Amniotic epithelial cell (primary cell): ENCODE results near the gene NEUROD6.

Source experiments
- DNase-seq: peaks from one replicate; pipeline ENCODE4 v3.0.0-alpha.2; 2010; ENCODE audit warnings: low read depth

Gene NEUROD6

DNA sequence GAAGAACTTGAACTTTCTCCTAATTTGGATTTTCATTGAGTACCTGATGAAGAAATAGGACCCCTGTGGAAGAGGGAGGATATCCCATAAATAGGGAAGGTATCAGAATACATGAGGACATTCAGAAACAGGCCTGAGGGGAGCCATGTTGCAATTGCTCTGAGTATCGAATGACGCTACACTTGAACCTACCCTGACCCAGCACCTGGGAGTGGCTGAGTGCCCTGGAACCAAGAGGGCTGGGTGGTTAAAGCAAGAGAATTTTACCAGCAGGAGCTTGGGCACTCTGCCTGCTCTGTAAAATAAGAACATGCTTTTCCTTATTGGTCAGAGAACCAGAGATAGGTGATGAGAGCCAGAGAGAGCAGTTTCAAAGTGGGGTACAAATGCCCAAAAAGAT, 7.2 kb downstream of the NEUROD6 start:
- DNase-seq: no peak

DNA sequence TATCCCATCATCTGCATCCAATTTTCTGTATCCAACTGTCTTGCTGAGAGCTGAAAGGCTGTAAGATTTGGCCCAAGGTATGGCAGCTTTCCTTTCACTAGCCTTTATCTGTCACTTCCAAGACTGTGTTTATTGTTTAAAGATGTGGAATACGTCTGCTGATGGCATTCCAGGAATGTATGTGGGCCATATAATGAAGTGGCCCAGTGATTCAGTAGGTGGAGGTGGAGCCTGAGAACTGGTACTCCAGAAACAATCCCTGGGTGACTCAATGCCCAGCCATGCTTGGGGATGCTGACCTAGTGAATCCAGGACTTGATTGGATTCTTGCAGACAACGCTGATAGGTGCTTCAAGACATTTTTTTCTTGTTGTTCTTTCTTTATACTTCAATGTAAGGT, 13.5 kb downstream of the NEUROD6 start:
- DNase-seq: no peak

DNA sequence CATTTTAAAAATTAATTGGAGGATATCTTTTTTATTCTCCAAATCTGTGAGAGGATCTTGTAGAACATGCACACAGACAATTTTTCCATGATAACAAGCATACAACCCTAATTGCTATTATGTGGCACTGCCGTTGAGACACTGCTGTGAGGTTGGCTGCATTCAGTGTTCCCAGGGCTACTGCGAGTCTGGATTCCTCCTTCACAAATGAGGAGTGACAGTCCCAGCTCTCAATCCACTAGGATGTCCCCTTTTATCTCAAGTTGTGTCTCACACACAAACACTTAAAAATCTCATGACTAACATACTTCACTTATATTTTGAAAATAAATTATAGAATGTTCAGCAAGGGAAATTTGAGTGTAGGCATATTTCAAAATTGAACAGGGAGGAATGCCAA, 14.1 kb downstream of the NEUROD6 start:
- DNase-seq: no peak

DNA sequence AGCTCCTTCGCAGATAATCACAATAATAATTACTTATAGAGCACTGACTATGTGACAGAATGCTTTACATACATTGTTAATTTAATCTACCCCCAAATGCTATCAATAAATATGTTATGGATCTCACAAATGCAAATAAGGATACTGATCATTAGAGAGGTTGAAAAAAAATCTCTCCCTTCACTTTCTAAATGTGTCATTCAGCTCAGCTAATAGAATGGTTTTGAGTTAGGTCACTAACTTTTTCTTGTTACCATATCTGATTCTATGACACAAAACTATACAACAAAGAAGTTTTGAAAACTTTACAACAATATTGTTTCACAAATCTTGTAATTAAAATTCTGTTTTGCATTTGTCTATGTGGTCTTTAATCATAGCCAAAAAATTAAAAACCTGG, 17.4 kb downstream of the NEUROD6 start:
- no peak for DNase-seq

DNA sequence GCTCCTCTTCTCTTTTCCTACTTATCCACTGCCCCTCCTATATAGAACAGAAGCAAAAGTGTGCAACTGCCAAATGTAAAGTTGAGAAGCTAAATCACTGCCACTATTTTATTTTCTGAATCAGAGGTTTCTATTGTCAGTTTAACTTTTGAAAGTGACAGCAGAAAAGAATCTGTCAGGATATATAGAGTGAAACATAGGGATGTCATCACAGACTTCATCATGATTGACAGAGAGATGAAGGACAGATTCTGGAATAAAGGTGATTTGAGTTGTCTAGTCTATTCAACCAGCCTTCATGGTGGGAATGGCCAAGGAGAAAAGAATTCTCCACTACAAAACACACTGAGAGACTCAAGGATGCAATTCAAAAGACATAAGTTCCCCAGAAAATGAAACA, 19.9 kb downstream of the NEUROD6 start:
- DNase-seq: no peak

DNA sequence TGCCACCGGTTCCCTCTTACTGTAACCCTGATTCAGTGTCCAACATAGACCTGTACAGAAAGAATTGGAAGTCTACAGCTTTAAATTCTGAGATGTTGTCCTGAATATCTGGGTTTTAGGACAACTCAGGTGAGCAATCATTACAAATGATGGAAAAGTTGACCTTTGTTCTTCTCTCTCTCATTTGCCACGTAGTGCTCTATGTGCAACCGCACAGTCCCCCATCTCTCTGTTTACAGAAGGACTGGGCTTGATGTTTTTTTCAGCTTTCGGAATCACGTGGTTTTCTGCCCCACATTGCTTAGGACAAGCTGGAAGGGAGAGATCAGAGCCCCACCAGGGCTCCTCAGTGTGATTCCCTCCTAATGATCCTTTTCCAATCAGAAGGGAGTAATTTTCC, 22.2 kb downstream of the NEUROD6 start:
- DNase-seq: no peak

DNA sequence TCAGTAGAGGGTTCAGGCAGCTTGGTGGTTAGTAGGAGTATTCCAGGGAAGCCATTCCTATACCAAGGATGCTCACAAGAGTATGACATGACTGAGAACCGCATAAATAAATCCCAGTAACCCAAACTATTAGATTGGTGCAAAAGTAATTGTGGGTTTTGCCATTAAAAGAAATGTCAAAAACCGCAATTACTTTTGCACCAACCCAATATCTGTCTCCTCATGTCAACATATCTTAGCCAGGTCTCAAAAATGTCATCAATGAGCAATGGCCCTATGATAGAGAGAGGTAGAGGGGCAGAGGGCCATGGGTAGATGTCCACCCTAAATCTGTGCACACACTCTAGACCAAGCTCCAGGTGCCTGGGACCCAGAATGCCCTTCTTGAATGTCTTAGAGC, 23.6 kb downstream of the NEUROD6 start:
- DNase-seq: no peak

DNA sequence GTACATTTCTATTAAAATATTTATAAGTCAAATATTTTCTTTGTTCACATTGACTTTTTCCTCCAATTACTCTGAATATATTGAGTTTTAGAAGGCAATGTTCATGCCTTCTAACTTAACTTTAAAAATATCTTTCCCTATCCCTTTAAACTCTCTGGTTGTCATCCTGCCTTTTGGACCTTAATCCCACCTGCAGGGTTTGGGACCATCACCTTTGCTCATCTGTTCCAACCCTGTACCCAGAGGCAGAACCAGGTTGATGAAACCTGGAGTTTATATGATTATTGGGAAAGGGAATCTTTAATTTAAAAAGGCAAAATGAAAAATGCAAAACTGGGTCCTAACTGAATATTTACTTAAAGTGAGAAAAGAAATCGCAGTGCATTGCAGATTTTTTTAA, 24.8 kb downstream of the NEUROD6 start:
- DNase-seq: no peak

DNA sequence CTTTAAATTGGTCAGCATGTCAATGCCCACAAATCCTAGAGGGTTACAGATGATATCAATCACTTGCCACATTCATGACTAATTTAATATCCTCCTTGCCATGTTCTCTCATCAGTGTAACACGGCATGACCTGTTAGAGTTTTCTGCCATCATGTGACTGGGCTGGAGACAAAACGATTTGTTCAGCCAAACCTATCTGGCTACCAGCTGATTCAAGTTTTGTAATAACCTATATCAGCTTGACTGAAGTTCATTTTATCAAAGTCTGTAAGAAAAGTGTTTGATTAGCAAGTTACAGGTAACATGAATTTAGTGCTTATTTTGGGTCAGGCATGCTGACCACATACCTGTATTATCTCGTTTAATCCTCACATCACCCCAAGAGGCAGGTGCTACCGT, 25.7 kb downstream of the NEUROD6 start:
- no peak for DNase-seq

DNA sequence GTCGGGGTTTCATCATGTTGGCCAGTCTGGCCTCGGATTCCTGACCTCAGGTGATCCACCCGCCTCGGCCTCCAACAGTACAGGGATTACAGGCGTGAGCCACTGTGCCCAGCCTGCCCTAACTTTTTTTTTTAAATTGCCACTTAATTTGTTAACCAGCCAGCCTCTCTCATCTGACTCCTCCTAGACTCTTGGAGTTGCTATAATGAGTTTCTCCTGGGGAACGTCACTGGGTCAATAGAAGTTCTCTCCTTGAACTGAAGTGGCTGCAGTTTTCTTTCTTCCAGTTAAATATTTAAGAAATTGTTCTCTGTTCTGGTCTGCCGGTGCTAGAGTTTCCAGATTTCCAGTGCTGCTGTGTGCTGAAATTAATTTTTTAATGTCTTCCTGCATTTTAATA, 27.6 kb downstream of the NEUROD6 start:
- no peak for DNase-seq

DNA sequence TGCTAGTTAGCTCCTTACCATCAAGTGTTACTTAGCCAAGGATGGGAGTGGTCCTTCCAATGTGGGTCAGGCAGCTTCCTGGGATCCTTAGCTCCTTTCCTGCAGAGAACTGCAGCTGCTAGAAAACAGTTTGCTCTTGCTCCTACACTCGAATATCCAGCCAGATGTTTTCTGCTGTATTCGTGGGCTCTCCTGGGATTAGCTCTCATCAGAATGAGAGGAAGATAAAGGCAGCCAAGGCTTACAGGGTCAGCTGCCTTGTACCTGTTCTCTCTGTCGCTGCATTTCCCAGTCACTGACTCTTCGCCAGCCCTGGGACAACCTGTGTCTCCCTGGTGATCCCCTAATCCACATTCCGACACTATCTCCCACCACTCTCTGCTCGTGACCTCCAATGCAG, 29.0 kb downstream of the NEUROD6 start:
- DNase-seq: no peak

DNA sequence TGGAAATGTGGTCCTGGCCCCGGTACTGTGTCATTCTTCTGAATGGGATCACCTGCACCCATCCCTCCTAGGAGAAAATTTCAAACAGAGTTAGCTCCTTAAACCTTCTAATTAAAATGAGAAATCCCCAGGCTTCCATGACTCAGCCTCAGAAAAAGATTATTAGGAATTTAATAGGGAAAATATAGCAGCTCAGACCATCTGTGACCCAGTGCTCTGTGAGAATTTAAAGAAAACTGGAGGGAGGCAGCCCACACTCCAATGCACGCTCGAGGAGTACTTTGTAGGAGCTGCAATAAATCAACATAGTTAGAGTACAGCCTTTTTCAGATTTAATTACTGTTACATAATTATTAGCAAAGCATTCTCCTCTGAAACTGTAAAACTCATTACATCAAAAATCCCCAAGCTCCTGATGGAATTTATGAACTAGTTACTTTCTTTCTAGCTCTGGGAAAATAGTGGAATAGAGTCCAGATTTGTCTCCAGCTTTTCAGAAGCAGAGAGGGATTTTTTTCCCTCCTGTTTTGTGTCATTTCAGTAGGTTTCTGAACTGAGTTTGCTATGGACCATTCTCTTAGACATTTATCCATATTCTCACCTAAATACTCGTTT, 30.1 kb downstream of the NEUROD6 start:
- DNase-seq: no peak

DNA sequence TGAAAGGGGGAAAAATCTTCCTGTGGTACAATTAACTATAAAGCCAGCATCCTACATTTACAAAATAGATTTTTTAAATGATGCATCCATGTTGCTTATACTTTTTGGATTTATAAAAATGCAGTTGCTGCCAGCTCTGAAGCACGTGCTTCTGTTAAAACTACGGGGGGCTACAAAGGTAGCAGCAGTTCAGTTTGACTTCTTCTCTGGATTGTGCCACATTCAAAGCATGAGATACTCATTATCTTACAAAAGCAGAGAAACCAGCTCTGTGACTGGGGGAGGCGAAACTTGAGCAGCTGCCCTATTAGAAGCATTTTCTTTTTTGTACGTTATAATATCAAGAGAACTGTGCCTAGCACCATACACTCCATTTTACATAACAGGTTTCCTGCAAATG, 31.1 kb downstream of the NEUROD6 start:
- DNase-seq: no peak

DNA sequence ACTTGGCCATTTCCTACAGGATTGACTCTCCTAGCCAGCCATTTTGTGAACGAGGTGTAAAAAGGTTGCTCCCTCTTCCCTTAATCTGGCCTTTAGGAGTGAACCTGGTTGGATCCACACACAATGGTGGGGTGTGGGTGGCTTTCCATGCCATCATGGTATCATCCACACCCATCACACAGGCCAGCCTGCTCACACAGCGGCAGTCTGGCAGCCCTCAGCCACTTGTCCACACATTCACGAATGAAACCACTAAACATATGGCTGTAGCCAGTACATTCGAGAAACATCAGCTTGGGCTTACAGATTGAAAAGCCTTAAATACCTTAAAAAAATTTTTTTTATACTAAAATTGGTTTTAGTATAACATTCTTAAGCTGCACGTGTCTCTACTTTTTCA, 31.9 kb downstream of the NEUROD6 start:
- DNase-seq: no peak

DNA sequence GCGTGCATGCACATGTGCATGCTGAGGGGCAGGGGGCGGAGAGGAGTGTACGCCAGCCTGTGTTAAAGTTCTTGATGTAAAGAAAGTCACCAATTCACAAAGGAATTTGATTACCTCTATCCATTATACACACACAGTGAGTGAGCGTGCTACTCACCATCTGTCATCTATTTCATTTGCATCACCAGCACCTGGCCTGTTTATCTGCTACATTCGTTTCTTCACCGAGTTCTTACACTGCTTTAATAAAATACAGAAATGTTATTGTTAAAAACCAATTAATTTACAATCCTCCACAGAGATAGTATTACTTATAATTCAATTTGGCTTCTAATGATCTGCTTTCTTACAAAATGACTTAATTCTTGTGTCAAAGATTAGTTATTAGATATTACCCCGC, 32.6 kb downstream of the NEUROD6 start:
- no peak for DNase-seq

DNA sequence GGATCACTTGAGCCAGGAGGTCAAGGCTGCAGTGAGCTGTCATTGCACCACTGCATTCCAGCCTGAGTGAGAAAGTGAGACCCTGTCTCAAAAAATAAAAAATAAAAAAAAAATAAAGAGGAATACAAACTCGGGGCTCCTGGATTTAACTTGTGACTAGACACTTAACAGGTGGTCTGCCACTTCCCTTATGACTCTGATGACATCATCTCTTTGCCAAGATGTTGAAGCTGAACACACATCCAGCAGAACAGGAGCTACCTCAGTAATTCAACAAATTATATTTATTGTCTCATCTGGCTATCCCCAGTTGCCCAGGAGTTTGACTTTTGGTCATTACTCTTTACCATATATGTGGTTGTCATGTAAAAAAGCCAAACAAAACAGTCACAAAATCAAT, 35.3 kb downstream of the NEUROD6 start:
- DNase-seq: no peak

DNA sequence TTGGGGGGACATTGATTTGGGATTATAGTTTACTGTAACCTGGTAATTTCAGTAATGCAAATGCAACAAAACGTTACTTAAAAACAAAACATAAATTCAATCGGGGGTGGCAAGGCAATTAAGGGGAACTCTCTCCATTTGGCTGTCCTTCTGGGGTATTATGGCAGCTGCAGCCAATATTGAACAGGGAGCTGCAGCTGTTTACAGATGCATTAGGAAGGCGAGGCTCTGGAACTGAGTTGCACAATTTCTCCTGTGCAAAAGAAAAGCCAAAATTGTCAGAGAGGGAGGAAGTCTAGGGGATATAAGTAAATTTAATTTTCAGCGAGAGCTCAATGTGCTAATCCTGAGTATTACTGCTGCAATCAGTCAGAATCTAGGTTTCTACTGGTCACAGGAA, 36.1 kb downstream of the NEUROD6 start:
- no peak for DNase-seq

DNA sequence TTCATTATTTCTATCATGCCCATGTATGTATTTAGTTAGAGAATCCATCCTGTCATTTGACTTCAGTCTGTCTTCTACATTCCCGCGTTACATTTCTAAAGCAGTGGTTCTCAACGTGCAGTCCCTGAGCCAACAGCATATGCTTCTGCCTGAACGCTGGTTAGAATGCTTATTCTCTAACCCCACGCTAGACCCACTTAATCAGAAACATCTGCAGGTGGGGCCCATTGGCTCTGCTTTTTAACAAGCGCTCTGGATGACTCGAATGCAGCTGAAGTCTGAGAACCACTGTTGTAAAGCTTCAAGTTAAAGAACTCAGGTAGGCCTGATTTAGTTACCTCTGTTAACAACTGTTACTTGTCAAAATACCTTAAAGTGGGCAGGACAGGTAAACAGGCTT, 38.2 kb downstream of the NEUROD6 start:
- no peak for DNase-seq

DNA sequence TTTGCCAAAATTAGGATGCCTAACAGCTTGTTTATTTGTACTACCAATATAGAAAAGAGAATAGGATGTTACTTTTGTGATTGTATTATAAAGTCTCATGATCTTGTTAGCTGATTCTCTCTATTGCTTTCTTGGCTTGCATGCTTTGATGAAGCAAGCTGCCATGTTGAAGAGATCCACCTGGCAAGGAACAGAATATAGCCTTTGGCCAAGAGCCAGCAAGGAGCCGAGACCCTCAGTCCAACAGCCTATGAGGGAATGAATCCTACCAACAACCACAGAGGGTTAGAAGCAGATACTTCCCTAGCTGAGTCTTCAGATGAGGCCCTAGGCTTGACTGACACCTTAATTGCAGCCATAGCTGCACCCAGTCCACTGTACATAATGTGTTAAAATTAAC, 41.2 kb downstream of the NEUROD6 start:
- DNase-seq: no peak

DNA sequence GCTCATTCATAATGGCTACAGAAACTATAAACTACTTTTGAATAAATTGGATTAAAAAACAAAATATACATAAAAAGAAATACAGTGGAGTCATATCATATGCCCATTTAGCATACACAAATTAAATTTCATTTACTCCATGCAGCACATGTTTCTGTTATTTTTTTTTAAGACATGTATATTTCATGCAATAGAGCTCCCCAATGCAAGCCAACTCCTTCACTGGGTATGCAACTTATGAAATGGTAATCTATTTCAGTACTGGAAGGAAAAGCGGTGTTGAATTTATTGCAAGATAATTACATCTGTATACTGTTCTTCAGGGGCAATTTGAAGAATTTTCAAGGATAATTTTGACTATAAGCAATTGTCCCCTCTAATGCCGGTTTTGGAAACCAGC, 49.9 kb downstream of the NEUROD6 start:
- DNase-seq: no peak
